ENCODE data around the gene RGS8.

GRCh38 chr1:182674346-182675246 is 9.8 kb downstream of the RGS8 start:
- TF ChIP-seq EZH2 (IDR thresholded peaks at IDR 0.05; ENCODE audit: borderline replicate concordance, insufficient read depth, low read length, poor library complexity, severe bottlenecking) (no peak), REST (IDR thresholded peaks at IDR 0.05; ENCODE audit: borderline replicate concordance) (no peak), POLR2AphosphoS5 (IDR thresholded peaks at IDR 0.05) (no peak), CTCF (IDR thresholded peaks at IDR 0.05; ENCODE audit: poor library complexity, severe bottlenecking) (no peak)
